Left colon (tissue), 2 donors: Measurements from ENCODE around the gene KCNIP4. TPM values are rescaled to one million over a fixed set of nuclear protein-coding genes. Genes with fewer than 3 reads are reported as not detected.

ENCODE experiments used
- ATAC-seq: fragments of 200-7000 bp; cut with Tn5 transposase; one replicate; pipeline ENCODE4 v1.9.1; 2020; ENCODE audit warnings: mild to moderate bottlenecking, moderate library complexity
- DNase-seq, 2 donors: peaks; one replicate each; pipeline ENCODE4 v3.0.0-alpha.2; 2020
- intact Hi-C, 2 donors: fragments of 100-400 bp; cut with DNase I in 1 of 2; cut with micrococcal nuclease in 1 of 2; formaldehyde crosslinking; loops; one replicate each; pipeline versions ENCODE4 v1.11.2 to v1.14.0; 2022; cut with DNase I, micrococcal nuclease
- total RNA-seq, 2 donors: library from RNA; stranded (reverse); fragmentation: NEBNext Ultra II Directional; extraction: Animal tissue kit (Norgen Biotek cat#: 25700); gene quantifications; one replicate each; pipeline ENCODE4 v1.2.1, GENCODE V29; 2021
- donor health status: DM: no; HTN: no; CAD: no.
- donor health status: DM: yes; HTN: yes; CAD: no.

The KCNIP4 gene
- total RNA-seq, 2 donors from 2014 or later: 1.1 to 3.4 TPM

- DNase-seq (no peak), ATAC-seq (no peak)
- intact Hi-C loops: no loop called here
Measured at GRCh38 chr4:21792736-21793135, 155.8 kb downstream of the KCNIP4 start.

GRCh38 chr4:21790438-21791029, 158.0 kb downstream of the KCNIP4 start:
- no peak for DNase-seq
- ATAC-seq: peak; percentile 34
- intact Hi-C loops: no loop called here

- no peak for ATAC-seq
- intact Hi-C loops: no loop called here
Measured at GRCh38 chr4:21780148-21780547, 168.4 kb downstream of the KCNIP4 start.

GRCh38 chr4:21778702-21779101, 169.9 kb downstream of the KCNIP4 start:
- DNase-seq (no peak), ATAC-seq (no peak)
- intact Hi-C loops: loop anchor here in 1 of 2 donors (10.0 kb wide), 1 partner anchor 264 kb away; no protein-coding TSS in a partner anchor

More at GRCh38 chr4:21780148-21780547, 168.4 kb downstream of the KCNIP4 start:
- DNase-seq: no peak

GRCh38 chr4:21775703-21776102, 172.9 kb downstream of the KCNIP4 start:
- intact Hi-C loops: loop anchor here in 1 of 2 donors (10.0 kb wide), 1 partner anchor 261 kb away; no protein-coding TSS in a partner anchor
- ATAC-seq (no peak), DNase-seq (no peak)

GRCh38 chr4:21769404-21770147, 179.0 kb downstream of the KCNIP4 start:
- intact Hi-C loops: loop anchor here (2.0 to 10.0 kb wide), 2 partner anchors 255 to 257 kb away; no protein-coding TSS in a partner anchor
- no peak for DNase-seq
- ATAC-seq: no peak

GRCh38 chr4:21768349-21769310, 179.9 kb downstream of the KCNIP4 start:
- intact Hi-C loops: loop anchor here in 1 of 2 donors (2.0 kb wide), 1 partner anchor 256 kb away; no protein-coding TSS in a partner anchor
- DNase-seq (no peak), ATAC-seq (no peak)

- ATAC-seq (peak; percentile 52), DNase-seq (peak in 1 of 2 donors; percentile 11)
- intact Hi-C loops: no loop called here
Measured at GRCh38 chr4:21765810-21766407, 182.7 kb downstream of the KCNIP4 start.

- ATAC-seq (no peak), DNase-seq (no peak)
- intact Hi-C loops: no loop called here
Measured at GRCh38 chr4:21763855-21764254, 184.7 kb downstream of the KCNIP4 start.

- intact Hi-C loops: no loop called here
- no peak for ATAC-seq
- no peak for DNase-seq
Measured at GRCh38 chr4:21757248-21757647, 191.3 kb downstream of the KCNIP4 start.

GRCh38 chr4:21753084-21753760, 195.3 kb downstream of the KCNIP4 start:
- DNase-seq (no peak), ATAC-seq (no peak)
- intact Hi-C loops: no loop called here

GRCh38 chr4:21752616-21753015, 196.0 kb downstream of the KCNIP4 start:
- intact Hi-C loops: no loop called here
- DNase-seq: no peak
- ATAC-seq: no peak

GRCh38 chr4:21749924-21750323, 198.6 kb downstream of the KCNIP4 start:
- DNase-seq (no peak), ATAC-seq (no peak)
- intact Hi-C loops: no loop called here

GRCh38 chr4:21749412-21749811, 199.2 kb downstream of the KCNIP4 start:
- intact Hi-C loops: no loop called here
- ATAC-seq: no peak

GRCh38 chr4:21744046-21744445, 204.5 kb downstream of the KCNIP4 start:
- intact Hi-C loops: no loop called here
- DNase-seq: no peak
- ATAC-seq: no peak

More at GRCh38 chr4:21749412-21749811, 199.2 kb downstream of the KCNIP4 start:
- no peak for DNase-seq

GRCh38 chr4:21742326-21742725, 206.2 kb downstream of the KCNIP4 start:
- intact Hi-C loops: no loop called here
- DNase-seq (no peak), ATAC-seq (no peak)

- ATAC-seq (no peak), DNase-seq (no peak)
- intact Hi-C loops: no loop called here
Measured at GRCh38 chr4:21738821-21739220, 209.8 kb downstream of the KCNIP4 start.

- no peak for ATAC-seq
- intact Hi-C loops: no loop called here
- no peak for DNase-seq
Measured at GRCh38 chr4:21735866-21736265, 212.7 kb downstream of the KCNIP4 start.
